PFSK-1 (cell line): Measurements from ENCODE around the gene GSC2.

Experiments
- POLR2AphosphoS5 ChIP-seq: IDR thresholded peaks from 2 replicates; pipeline ENCODE4 v1.6.1; 2012; ENCODE audit warnings: low read depth, mild to moderate bottlenecking, control low read depth, low read length, moderate library complexity
- SIN3A ChIP-seq: IDR thresholded peaks from 2 replicates; pipeline ENCODE4 v1.6.1; 2012; ENCODE audit warnings: mild to moderate bottlenecking, low read length, moderate library complexity, borderline replicate concordance; ENCODE audit not compliant: insufficient read depth

DNA sequence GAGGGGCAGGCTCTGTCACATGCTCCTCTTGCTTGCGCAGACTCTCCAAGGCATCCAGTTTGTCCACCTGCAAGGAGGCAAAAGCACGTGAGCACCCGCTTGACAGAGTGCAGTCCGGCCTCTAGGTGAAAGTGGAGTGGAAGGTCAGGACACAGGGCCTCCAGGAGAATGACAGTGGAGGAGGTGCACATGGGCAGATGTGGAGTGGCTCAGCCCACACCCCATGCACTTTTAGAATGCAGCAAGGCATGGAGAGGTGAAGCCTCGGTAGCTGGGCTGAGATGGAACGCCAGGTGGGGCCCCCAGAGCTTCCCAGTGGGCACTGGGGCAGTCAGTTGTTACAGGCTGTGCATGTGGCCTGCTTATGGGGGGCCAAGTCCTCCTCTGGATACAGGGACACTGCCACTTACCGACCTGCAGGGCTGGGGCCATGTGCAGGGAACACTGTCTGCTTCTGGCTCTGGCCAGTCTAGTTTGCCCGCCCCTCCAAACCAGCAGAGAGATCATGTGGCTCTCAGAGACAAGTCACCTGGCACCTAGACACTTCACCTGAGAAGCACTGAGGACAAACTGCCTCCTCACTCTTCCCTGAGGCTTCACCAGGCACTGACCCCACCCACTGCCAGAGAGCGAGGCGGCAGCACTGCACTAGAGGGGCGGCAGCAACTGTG, 30.8 kb upstream of the GSC2 start:
- TF ChIP-seq POLR2AphosphoS5 (no peak), SIN3A (no peak)
